ENCODE data around the gene NKX2-8. TPM values are rescaled to one million over a fixed set of nuclear protein-coding genes. Genes with fewer than 3 reads are reported as not detected.

Gene NKX2-8
- total RNA-seq, 1 experiment from 2014 or later = not detected

- no peak overlapping the region; the same call in 1 of the 2 replicates for H3K14ac ChIP-seq (ENCODE audit: insufficient read depth, low read length)
- no peak overlapping the region for H2AFZ ChIP-seq (ENCODE audit: low read length)
- no peak overlapping the region for H3K27ac Mint-ChIP-seq
- H3K23ac ChIP-seq (ENCODE audit: insufficient read length, low read depth, low read length) = no peak overlapping the region
- no peak overlapping the region for H4K5ac ChIP-seq (ENCODE audit: insufficient read length, low read depth, low read length)
- H2BK12ac ChIP-seq (ENCODE audit: insufficient read length, low read depth, low read length) = no peak overlapping the region
- H3K79me2 ChIP-seq (ENCODE audit: insufficient read depth, low read length) = no peaks in the 10 kb centered on the region
- H3K27me3 ChIP-seq (ENCODE audit: insufficient read depth, low read length) = no peaks in the 10 kb centered on the region
- H2AK5ac ChIP-seq (ENCODE audit: insufficient read length, low read length) = no peak overlapping the region
- no peaks in the 10 kb centered on the region for H3K4me1 ChIP-seq (ENCODE audit: insufficient read depth, low read length)
- H3K9me3 Mint-ChIP-seq = peaks cover 7 to 8% of the 10 kb centered on the region in 2 experiments; a peak in 3 of 5 replicates
- no peaks in the 10 kb centered on the region for H3K36me3 Mint-ChIP-seq (ENCODE audit: insufficient read depth in 1 of 3, low read depth in 3 of 3)
- no peak overlapping the region for H3K4me2 ChIP-seq (ENCODE audit: insufficient read depth, insufficient read length, low read length)
- no peak overlapping the region for H3T11ph ChIP-seq (ENCODE audit: low read length)
- no peak overlapping the region for H3K9ac ChIP-seq (ENCODE audit: extremely low read depth, insufficient read length, low read length)
- no peak overlapping the region for H2BK20ac ChIP-seq (ENCODE audit: low read depth, low read length, poor library complexity, severe bottlenecking)
- H3K56ac ChIP-seq (ENCODE audit: insufficient read length, low read depth, low read length) = no peak overlapping the region
- H3K18ac ChIP-seq (ENCODE audit: insufficient read length, low read depth, low read length) = no peak overlapping the region
- H3K4me1 Mint-ChIP-seq = no peaks in the 10 kb centered on the region
- H3K79me1 ChIP-seq (ENCODE audit: insufficient read depth, low read depth, low read length, poor library complexity, severe bottlenecking) = no peaks in the 10 kb centered on the region
- no peaks in the 10 kb centered on the region for H3K23me2 ChIP-seq (ENCODE audit: insufficient read length, low read depth, low read length, poor library complexity, severe bottlenecking)
- no peak overlapping the region for H2BK120ac ChIP-seq (ENCODE audit: low read depth, low read length, poor library complexity, severe bottlenecking)
- no peak overlapping the region for H3K4me3 Mint-ChIP-seq
- H4K91ac ChIP-seq (ENCODE audit: insufficient read length, low read depth, low read length) = no peak overlapping the region
- H4K8ac ChIP-seq (replicated peaks; ENCODE audit: insufficient read length, low read depth, low read length) = no peak overlapping the region
- no peak for TF ChIP-seq CTCF (conservative IDR thresholded peaks at IDR 0.05)
- H3K4ac ChIP-seq (ENCODE audit: low read depth, low read length) = no peak overlapping the region
- no peak overlapping the region for H3K27ac ChIP-seq (ENCODE audit: insufficient read length, low read depth, low read length)
- H4K20me1 ChIP-seq (ENCODE audit: control insufficient read depth, insufficient read depth, insufficient read length) = no peaks in the 10 kb centered on the region
- no peak overlapping the region for H2BK5ac ChIP-seq (ENCODE audit: insufficient read length, low read length)
- no peak for DNase-seq
- no peak overlapping the region for H2BK15ac ChIP-seq (ENCODE audit: low read depth, low read length)
- H3K9me3 ChIP-seq (ENCODE audit: control insufficient read depth, low read depth, low read length) = no peaks in the 10 kb centered on the region
- no CpG with 5 or more reads among the region's 5 CpGs for WGBS (ENCODE audit: extremely low coverage, insufficient read length, low lambda C conversion rate)
- H3K27me3 Mint-ChIP-seq (ENCODE audit: low read depth) = peaks cover 27% of the 10 kb centered on the region
Observed at GRCh38 chr14:36617824-36618223, 35.4 kb upstream of the NKX2-8 start.

Measured in H9 (cell line).